ENCODE data around the gene CRIM1.
A peak's percentile ranks its signal among the peaks of the same experiment; 100 is the strongest.

GRCh38 chr2:36371070-36371874 is 15.7 kb downstream of the CRIM1 start:
- no peak for TF ChIP-seq CBX2 (IDR thresholded peaks at IDR 0.05; ENCODE audit: borderline replicate concordance, low read depth)
- TF ChIP-seq, protein P1, sequence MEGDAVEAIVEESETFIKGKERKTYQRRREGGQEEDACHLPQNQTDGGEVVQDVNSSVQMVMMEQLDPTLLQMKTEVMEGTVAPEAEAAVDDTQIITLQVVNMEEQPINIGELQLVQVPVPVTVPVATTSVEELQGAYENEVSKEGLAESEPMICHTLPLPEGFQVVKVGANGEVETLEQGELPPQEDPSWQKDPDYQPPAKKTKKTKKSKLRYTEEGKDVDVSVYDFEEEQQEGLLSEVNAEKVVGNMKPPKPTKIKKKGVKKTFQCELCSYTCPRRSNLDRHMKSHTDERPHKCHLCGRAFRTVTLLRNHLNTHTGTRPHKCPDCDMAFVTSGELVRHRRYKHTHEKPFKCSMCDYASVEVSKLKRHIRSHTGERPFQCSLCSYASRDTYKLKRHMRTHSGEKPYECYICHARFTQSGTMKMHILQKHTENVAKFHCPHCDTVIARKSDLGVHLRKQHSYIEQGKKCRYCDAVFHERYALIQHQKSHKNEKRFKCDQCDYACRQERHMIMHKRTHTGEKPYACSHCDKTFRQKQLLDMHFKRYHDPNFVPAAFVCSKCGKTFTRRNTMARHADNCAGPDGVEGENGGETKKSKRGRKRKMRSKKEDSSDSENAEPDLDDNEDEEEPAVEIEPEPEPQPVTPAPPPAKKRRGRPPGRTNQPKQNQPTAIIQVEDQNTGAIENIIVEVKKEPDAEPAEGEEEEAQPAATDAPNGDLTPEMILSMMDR (IDR thresholded peaks at IDR 0.05), result no peak
- no peak for TF ChIP-seq HDAC2 (IDR thresholded peaks at IDR 0.05)
- TF ChIP-seq CEBPB (IDR thresholded peaks at IDR 0.05), result 0 out of 4 replicates have a peak, but pooled peaks of 1 of the 2 experiments have one; percentile 4
- TF ChIP-seq POLR2A (IDR thresholded peaks at IDR 0.05; ENCODE audit: low read length), result no peak
- TF ChIP-seq RAD21 (conservative IDR thresholded peaks at IDR 0.05 in 1 of 2, IDR thresholded peaks at IDR 0.05 in 1 of 2), result 0 out of 5 replicates have a peak, but pooled peaks of 1 of the 2 experiments have one; percentile 1
- TF ChIP-seq, protein P2, sequence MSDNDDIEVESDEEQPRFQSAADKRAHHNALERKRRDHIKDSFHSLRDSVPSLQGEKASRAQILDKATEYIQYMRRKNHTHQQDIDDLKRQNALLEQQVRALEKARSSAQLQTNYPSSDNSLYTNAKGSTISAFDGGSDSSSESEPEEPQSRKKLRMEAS (IDR thresholded peaks at IDR 0.05), result 0 out of 2 replicates have a peak, but pooled peaks have one; percentile 25
- 0 out of 2 replicates have a peak, but pooled peaks have one; percentile 18 for TF ChIP-seq HOXA7 (CRISPR knock-in tag; IDR thresholded peaks at IDR 0.05)
- no peak for TF ChIP-seq KDM5A (IDR thresholded peaks at IDR 0.05)
- TF ChIP-seq, protein P3, sequence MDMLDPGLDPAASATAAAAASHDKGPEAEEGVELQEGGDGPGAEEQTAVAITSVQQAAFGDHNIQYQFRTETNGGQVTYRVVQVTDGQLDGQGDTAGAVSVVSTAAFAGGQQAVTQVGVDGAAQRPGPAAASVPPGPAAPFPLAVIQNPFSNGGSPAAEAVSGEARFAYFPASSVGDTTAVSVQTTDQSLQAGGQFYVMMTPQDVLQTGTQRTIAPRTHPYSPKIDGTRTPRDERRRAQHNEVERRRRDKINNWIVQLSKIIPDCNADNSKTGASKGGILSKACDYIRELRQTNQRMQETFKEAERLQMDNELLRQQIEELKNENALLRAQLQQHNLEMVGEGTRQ (IDR thresholded peaks at IDR 0.05), result no peak
- TF ChIP-seq HOXB13 (CRISPR knock-in tag; IDR thresholded peaks at IDR 0.05; ENCODE audit: low read depth), result no peak
- TF ChIP-seq RCOR1 (IDR thresholded peaks at IDR 0.05; ENCODE audit: low read depth, low read length), result no peak
- no peak for TF ChIP-seq SREBF2 (IDR thresholded peaks at IDR 0.05)
- TF ChIP-seq MYC (IDR thresholded peaks at IDR 0.05; ENCODE audit: borderline replicate concordance, low read length), result no peak
